SH-SY5Y (cell line): Measurements from ENCODE around the gene TEDDM1.

ENCODE experiments used
- GATA2 ChIP-seq: IDR thresholded peaks from 2 replicates; pipeline ENCODE4 v1.6.1; 2011; ENCODE audit warnings: mild to moderate bottlenecking, low read depth, low read length
- GATA3 ChIP-seq: IDR thresholded peaks from 2 replicates; pipeline ENCODE4 v1.6.1; 2011; ENCODE audit warnings: low read depth, mild to moderate bottlenecking, low read length, moderate library complexity

The TEDDM1 gene

DNA sequence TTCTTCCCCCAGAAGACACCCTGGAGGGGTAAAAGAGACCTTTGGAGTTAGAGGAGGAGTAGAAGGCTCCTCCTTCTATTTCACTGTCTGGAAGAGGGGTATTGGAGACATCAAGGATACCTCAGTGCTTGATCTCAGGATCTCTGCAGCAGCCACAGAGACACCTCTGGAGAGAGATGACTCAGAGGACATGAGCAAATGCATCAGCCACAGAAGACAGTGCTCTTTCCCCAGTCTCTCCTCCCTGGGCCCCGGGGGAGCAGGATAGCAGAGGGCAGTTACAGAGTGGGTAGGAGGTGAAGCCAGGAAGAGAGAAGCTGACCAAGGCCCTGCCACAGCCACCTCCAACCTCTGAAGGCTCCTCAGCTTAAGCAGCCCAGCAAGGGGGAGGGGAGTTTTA is 15.3 kb upstream of the TEDDM1 start:
- TF ChIP-seq GATA2 (no peak), GATA3 (no peak)

- TF ChIP-seq GATA2, result no peak
- TF ChIP-seq GATA3, result no peak
Measured at GRCh38 chr1:182413969-182414368, 13.5 kb upstream of the TEDDM1 start.

GRCh38 chr1:182413486-182413885 is 13.0 kb upstream of the TEDDM1 start:
- TF ChIP-seq GATA3 (no peak), GATA2 (no peak)

DNA sequence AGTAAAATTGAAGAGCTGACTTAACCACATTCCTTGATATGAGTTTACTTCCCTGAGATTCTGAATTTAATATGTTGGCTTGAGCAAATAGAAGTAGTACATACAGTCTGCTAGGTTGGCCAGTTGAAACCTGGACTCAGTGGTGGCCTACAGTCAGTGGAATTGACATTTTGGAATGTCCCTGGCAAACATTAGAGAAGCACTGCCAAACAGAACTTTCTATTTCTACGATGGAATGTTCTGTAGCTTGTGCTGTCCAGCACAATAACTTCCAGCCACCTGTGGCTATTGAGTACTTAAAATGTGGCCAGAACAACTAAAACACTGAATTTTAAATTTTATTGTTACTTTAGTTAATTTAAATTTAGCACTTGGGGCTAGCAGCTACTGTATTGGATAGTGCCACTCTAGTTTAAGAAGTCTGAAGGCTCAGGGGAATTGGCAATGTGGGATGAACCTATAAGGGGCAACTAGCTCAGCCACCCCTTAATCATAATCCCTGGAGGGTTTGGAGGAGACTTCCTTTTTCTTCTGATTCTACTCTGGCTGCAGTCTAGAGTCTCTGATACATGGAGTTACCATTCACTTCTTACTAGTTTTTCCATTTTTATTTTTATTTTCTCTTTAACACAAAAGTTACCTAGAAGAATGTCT is 10.3 kb upstream of the TEDDM1 start:
- no peak for TF ChIP-seq GATA3
- TF ChIP-seq GATA2, result no peak

DNA sequence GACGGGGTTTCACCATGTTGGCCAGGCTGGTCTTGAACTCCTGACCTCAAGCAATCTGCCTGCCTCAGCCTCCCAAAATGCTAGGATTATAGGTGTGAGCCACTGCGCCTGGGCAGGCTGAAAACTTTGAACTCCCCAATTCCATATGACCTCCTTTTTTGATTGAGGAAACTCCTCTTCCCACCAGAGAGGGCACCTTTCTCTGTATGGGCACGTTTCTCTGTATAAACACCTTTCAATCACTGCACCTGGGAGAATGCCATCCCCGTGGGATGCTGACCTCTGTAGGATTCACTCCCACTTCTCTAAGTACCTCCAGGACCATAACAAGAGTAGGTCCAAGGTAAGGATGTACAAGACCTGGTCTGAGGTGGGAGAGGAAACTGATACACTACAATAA is 9.7 kb upstream of the TEDDM1 start:
- TF ChIP-seq GATA3, result no peak
- no peak for TF ChIP-seq GATA2

DNA sequence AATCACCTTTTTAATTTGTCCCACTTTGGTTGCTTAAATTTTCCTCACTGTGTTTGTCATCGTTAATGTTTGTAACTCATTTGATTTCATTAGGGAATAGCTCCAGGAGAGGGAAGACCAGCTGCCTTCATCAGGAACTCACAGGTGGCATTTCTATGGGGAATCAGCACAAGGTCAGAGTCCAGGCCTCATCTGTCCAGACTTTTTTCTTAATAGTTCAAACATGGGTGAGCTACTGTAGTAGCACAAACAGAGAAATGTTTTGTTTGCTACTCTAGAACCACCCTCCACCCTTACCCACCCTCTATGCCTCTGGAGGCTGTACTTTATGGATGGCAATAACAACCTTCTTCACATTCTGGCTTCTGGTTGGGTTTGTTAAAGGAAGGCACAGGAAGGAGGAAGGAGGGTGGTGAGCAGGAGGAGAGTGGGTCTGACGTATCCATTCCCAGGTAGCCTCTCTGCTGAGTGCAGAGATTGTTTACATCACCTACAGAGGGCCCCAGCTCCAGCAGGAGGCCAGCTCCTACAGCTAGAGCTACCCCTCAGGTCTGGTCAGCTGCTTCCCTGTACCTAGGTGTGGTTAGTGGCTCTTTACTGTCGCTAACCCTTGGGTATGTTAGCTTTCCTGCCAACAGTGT is 8.1 kb upstream of the TEDDM1 start:
- TF ChIP-seq GATA2 (no peak), GATA3 (no peak)

DNA sequence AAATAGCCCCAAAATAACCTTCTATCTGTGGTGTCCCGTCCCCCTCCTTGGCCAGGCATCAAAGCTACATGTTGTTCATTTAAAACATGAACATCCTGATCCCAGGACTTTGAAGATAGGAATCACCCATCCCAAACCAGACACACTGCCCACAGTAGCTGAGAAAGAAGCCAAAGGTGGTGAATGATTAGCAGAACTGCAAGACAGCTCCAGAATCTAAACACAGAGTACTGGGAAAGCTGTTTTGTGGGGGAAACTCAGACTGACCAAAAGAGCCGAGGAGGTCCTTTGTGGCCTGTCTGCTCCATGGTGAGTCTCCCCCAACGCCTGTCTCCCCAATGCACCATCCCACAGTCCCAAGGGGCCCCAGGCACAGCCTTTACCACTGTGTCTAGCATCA is 7.3 kb upstream of the TEDDM1 start:
- TF ChIP-seq GATA2 (no peak), GATA3 (no peak)

- TF ChIP-seq GATA2 (no peak), GATA3 (no peak)
Measured at GRCh38 chr1:182406012-182406411, 5.5 kb upstream of the TEDDM1 start.

- no peak for TF ChIP-seq GATA3
- no peak for TF ChIP-seq GATA2
Measured at GRCh38 chr1:182405578-182405977, 5.1 kb upstream of the TEDDM1 start.

DNA sequence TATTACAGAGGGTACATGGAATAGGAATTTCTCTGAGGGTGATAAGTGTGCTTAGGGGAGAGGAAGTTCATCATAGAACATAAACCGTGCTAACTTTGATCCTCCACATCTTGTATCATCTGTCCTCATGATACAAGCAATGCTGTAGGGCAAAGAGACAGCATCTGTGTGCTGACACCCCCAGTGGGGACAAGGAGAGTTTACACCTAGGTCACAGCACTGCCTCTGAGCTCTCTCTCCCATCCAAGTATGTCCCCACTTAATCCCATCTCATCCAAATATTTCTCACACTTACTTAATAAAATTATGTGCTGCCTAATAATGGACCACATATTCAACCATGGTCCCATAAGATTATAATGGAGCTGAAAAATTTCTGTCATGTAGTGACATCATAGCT is 4.3 kb upstream of the TEDDM1 start:
- TF ChIP-seq GATA3 (no peak), GATA2 (no peak)

GRCh38 chr1:182397653-182398393 is 2.6 kb downstream of the TEDDM1 start:
- TF ChIP-seq GATA2 (no peak), GATA3 (no peak)

- TF ChIP-seq GATA3, result no peak
- TF ChIP-seq GATA2, result no peak
Measured at GRCh38 chr1:182395906-182396305, 4.6 kb downstream of the TEDDM1 start.

GRCh38 chr1:182394055-182394775 is 6.3 kb downstream of the TEDDM1 start:
- TF ChIP-seq GATA2 (no peak), GATA3 (no peak)
